Lung (tissue), 4 donors: ENCODE data around the gene VWCE. TPM values are rescaled to one million over a fixed set of nuclear protein-coding genes. Genes with fewer than 3 reads are reported as not detected.

Source experiments
- polyA plus RNA-seq, 2 donors: library from polyadenylated mRNA; stranded (reverse); fragments of 200-250 nt; gene quantifications; one replicate each; pipeline ENCODE4 v1.2.1, GENCODE V29; 2013
- total RNA-seq, 2 donors: library from RNA; depleted of rRNA in 1 of 2; stranded (reverse); fragments of >200 nt in 1 of 2; gene quantifications; one replicate each; pipeline ENCODE4 v1.2.1, GENCODE V29; 2014 to 2021
- donor health status: Bipolar disorder and iron deficiency.
- donor health status: healthy.
- donor health status: DM: yes; HTN: yes; CAD: no.

Gene VWCE
- total and polyA plus RNA-seq, 4 donors, result 0.13 to 1.2 (median 0.60) TPM

Other genes with a start within 250 kb of the VWCE start
- 1 to 10 TPM in 1 of 2 donors, under 1 TPM in 1; 0.98 to 1.3 TPM for gene CD5, start 192.8 kb downstream of the VWCE start, total RNA-seq
- gene CD5, start 192.8 kb downstream of the VWCE start, polyA plus RNA-seq, result 1 to 10 TPM in 1 of 2 donors, under 1 TPM in 1; 0.45 to 1.3 TPM
- 10 to 100 TPM; 14.8 to 35.8 TPM for gene VPS37C, start 133.9 kb downstream of the VWCE start, total RNA-seq
- 10 to 100 TPM; 20.7 to 23.9 TPM for gene VPS37C, start 133.9 kb downstream of the VWCE start, polyA plus RNA-seq
- not detected for gene PGA3, start 91.8 kb downstream of the VWCE start, total RNA-seq
- gene PGA3, start 91.8 kb downstream of the VWCE start, polyA plus RNA-seq, result under 1 TPM; 0.20 to 0.50 TPM
- gene PGA4, start 73.0 kb downstream of the VWCE start, total RNA-seq, result 1 to 10 TPM; 1.6 to 1.8 TPM
- gene PGA4, start 73.0 kb downstream of the VWCE start, polyA plus RNA-seq, result 1 to 10 TPM in 1 of 2 donors, not detected in 1; 1.8 TPM
- under 1 TPM in 1 of 2 donors, not detected in 1; 0.55 TPM for gene PGA5, start 54.1 kb downstream of the VWCE start, total RNA-seq
- gene PGA5, start 54.1 kb downstream of the VWCE start, polyA plus RNA-seq, result under 1 TPM; 0.08 to 0.09 TPM
- gene DDB1, start 37.8 kb upstream of the VWCE start, total RNA-seq, result 100 to 1,000 TPM; 141 to 184 TPM
- gene DDB1, start 37.8 kb upstream of the VWCE start, polyA plus RNA-seq, result 100 to 1,000 TPM in 1 of 2 donors, 10 to 100 TPM in 1; 88.5 to 101 TPM
- gene TKFC, start 37.9 kb upstream of the VWCE start, total RNA-seq, result 10 to 100 TPM; 35.2 to 69.2 TPM
- gene TKFC, start 37.9 kb upstream of the VWCE start, polyA plus RNA-seq, result 10 to 100 TPM; 35.0 to 44.4 TPM
- gene CYB561A3, start 66.6 kb upstream of the VWCE start, total RNA-seq, result 10 to 100 TPM; 27.8 to 51.3 TPM
- gene CYB561A3, start 66.6 kb upstream of the VWCE start, polyA plus RNA-seq, result 10 to 100 TPM; 20.8 to 45.1 TPM
- gene TMEM138, start 67.1 kb upstream of the VWCE start, total RNA-seq, result 10 to 100 TPM; 24.6 to 53.0 TPM
- gene TMEM138, start 67.1 kb upstream of the VWCE start, polyA plus RNA-seq, result 10 to 100 TPM; 46.2 to 64.4 TPM
- gene TMEM216, start 97.3 kb upstream of the VWCE start, total RNA-seq, result 10 to 100 TPM in 1 of 2 donors, 1 to 10 TPM in 1; 9.9 to 16.4 TPM
- gene TMEM216, start 97.3 kb upstream of the VWCE start, polyA plus RNA-seq, result 10 to 100 TPM; 17.6 to 19.9 TPM
- 10 to 100 TPM; 58.6 to 64.7 TPM for gene CPSF7, start 134.7 kb upstream of the VWCE start, total RNA-seq
- 10 to 100 TPM; 34.8 to 46.3 TPM for gene CPSF7, start 134.7 kb upstream of the VWCE start, polyA plus RNA-seq
- 10 to 100 TPM; 39.6 to 41.2 TPM for gene SDHAF2, start 134.8 kb upstream of the VWCE start, total RNA-seq
- gene SDHAF2, start 134.8 kb upstream of the VWCE start, polyA plus RNA-seq, result 10 to 100 TPM; 46.6 to 53.4 TPM
- gene LRRC10B, start 213.4 kb upstream of the VWCE start, total RNA-seq, result 10 to 100 TPM in 1 of 2 donors, 1 to 10 TPM in 1; 9.2 to 29.3 TPM
- gene LRRC10B, start 213.4 kb upstream of the VWCE start, polyA plus RNA-seq, result 10 to 100 TPM in 1 of 2 donors, 1 to 10 TPM in 1; 9.3 to 13.8 TPM